ENCODE data around the gene RGS19.

- no peak for TF ChIP-seq CTCF (IDR thresholded peaks at IDR 0.05)
- TF ChIP-seq SIN3A (IDR thresholded peaks at IDR 0.05; ENCODE audit: borderline replicate concordance, insufficient read depth, low read depth, low read length): no peak
- no peak for TF ChIP-seq REST (IDR thresholded peaks at IDR 0.05; ENCODE audit: insufficient read depth in 1 of 2, low read depth in 2 of 2, low read length in 1 of 2)
- no peak; the same call in 1 of the 2 replicates for TF ChIP-seq POLR2AphosphoS5 (IDR thresholded peaks at IDR 0.05; ENCODE audit: low read depth, low read length)
- no peak for TF ChIP-seq TCF7L2 (IDR thresholded peaks at IDR 0.05; ENCODE audit: low read depth, low read length)
Observed at GRCh38 chr20:64032706-64033624, 46.4 kb downstream of the RGS19 start.

All from Panc1 (cell line).